ENCODE results near the gene TMEM116.
A peak's percentile ranks its signal among the peaks of the same experiment; 100 is the strongest.
"Not testable (repeated sequence)": the region's sequence is repeated elsewhere in the genome, so short reads cannot be mapped to it uniquely, and the experiment has no call there.

Gene TMEM116

GRCh38 chr12:112007945-112008344 is 5.0 kb downstream of the TMEM116 start:
- intact Hi-C loops (cut with DNase I; ENCODE audit: low total_unique reads), result no loop called here
- Histone ChIP-seq H3K36me3 (no peaks in the 10 kb centered on the region), H3K27me3 (no peaks in the 10 kb centered on the region), H3K4me1 (peaks cover 5 to 22% (median 15%) of the 10 kb centered on the region in 4 donors), H3K9me3 (no peaks in the 10 kb centered on the region), H3K27ac (no peak overlapping the region), H3K4me3 (no peak overlapping the region)
- no peak for DNase-seq
- TF ChIP-seq CTCF (IDR thresholded peaks at IDR 0.05), result no peak

GRCh38 chr12:112005419-112006395 is 7.3 kb downstream of the TMEM116 start:
- Histone ChIP-seq H3K9me3 (no peaks in the 10 kb centered on the region), H3K4me3 (peak overlapping the region in 1 of 2 donors; percentile 3), H3K4me1 (peaks cover 0 to 17% (median 7%) of the 10 kb centered on the region in 4 donors), H3K27me3 (no peaks in the 10 kb centered on the region), H3K27ac (no peak overlapping the region), H3K36me3 (peaks cover 0 to 7% (median 0%) of the 10 kb centered on the region in 3 donors)
- intact Hi-C loops (cut with DNase I; ENCODE audit: low total_unique reads), result no loop called here
- no peak for DNase-seq
- TF ChIP-seq CTCF (IDR thresholded peaks at IDR 0.05), result no peak

GRCh38 chr12:112004041-112004440 is 8.9 kb downstream of the TMEM116 start:
- intact Hi-C loops (cut with DNase I; ENCODE audit: low total_unique reads), result no loop called here
- peaks cover 0 to 7% (median 0%) of the 10 kb centered on the region in 3 donors for H3K36me3 ChIP-seq
- no peak overlapping the region for H3K4me3 ChIP-seq
- H3K4me1 ChIP-seq, result peaks cover 0 to 18% (median 4%) of the 10 kb centered on the region in 4 donors
- no peaks in the 10 kb centered on the region for H3K9me3 ChIP-seq
- H3K27me3 ChIP-seq, result no peaks in the 10 kb centered on the region
- no peak for TF ChIP-seq CTCF (IDR thresholded peaks at IDR 0.05)
- no peak for DNase-seq
- no peak overlapping the region for H3K27ac ChIP-seq

GRCh38 chr12:112001576-112001975 is 11.4 kb downstream of the TMEM116 start:
- intact Hi-C loops (cut with DNase I; ENCODE audit: low total_unique reads), result no loop called here
- no peaks in the 10 kb centered on the region for H3K27me3 ChIP-seq
- no peak for TF ChIP-seq CTCF (IDR thresholded peaks at IDR 0.05)
- no peaks in the 10 kb centered on the region for H3K9me3 ChIP-seq
- no peak for DNase-seq
- H3K4me1 ChIP-seq, result peaks cover 0 to 31% (median 6%) of the 10 kb centered on the region in 4 donors
- H3K36me3 ChIP-seq, result peaks cover 0 to 7% (median 0%) of the 10 kb centered on the region in 3 donors
- H3K27ac ChIP-seq, result peak overlapping the region; percentile 21 to 34
- no peak overlapping the region for H3K4me3 ChIP-seq

- Histone ChIP-seq H3K27me3 (no peaks in the 10 kb centered on the region), H3K9me3 (no peaks in the 10 kb centered on the region), H3K27ac (peak overlapping the region; percentile 21 to 34), H3K4me1 (peaks cover 0 to 31% (median 6%) of the 10 kb centered on the region in 4 donors), H3K4me3 (no peak overlapping the region), H3K36me3 (peaks cover 0 to 7% (median 0%) of the 10 kb centered on the region in 3 donors)
- no peak for TF ChIP-seq CTCF (IDR thresholded peaks at IDR 0.05)
- intact Hi-C loops (cut with DNase I; ENCODE audit: low total_unique reads), result no loop called here
- no peak for DNase-seq
Measured at GRCh38 chr12:112000820-112001219, 12.1 kb downstream of the TMEM116 start.

GRCh38 chr12:111999129-111999528 is 13.8 kb downstream of the TMEM116 start:
- intact Hi-C loops (cut with DNase I; ENCODE audit: low total_unique reads); H3K36me3 ChIP-seq; H3K27ac ChIP-seq; H3K4me3 ChIP-seq; H3K27me3 ChIP-seq; H3K9me3 ChIP-seq; DNase-seq: not testable (repeated sequence)
- peaks cover 0 to 31% (median 6%) of the 10 kb centered on the region in 4 donors for H3K4me1 ChIP-seq

Measured in tibial artery (tissue), 4 donors.